HepG2 (cell line): ENCODE results near the gene CRIP1. TPM values are rescaled to one million over a fixed set of nuclear protein-coding genes. Genes with fewer than 3 reads are reported as not detected.
A peak's percentile ranks its signal among the peaks of the same experiment; 100 is the strongest.

Experiments used
- ETV5 ChIP-seq: IDR thresholded peaks from 2 replicates; pipeline ENCODE4 v1.6.1; 2018; ENCODE audit warnings: missing biosample characterization, missing genetic modification reagents, inconsistent platforms, borderline replicate concordance
- GLI4 ChIP-seq: sonication (generic); formaldehyde crosslinking; IDR thresholded peaks from 2 replicates; pipeline ENCODE4 v1.5.1; 2020; ENCODE audit warnings: missing genetic modification reagents, mild to moderate bottlenecking, moderate library complexity, borderline replicate concordance
- HNRNPL ChIP-seq: fragments of 200-400 bp; formaldehyde crosslinking; IDR thresholded peaks from 2 replicates; pipeline ENCODE4 v1.6.1; 2017; ENCODE audit warnings: mild to moderate bottlenecking, low read depth, low read length
- HNRNPUL1 ChIP-seq: fragments of 200-400 bp; formaldehyde crosslinking; IDR thresholded peaks from 2 replicates; pipeline ENCODE4 v1.6.1; 2017; ENCODE audit warnings: low read depth, mild to moderate bottlenecking, low read length, moderate library complexity
- MBNL3 ChIP-seq: fragments of 250-450 bp; sonication (Bioruptor Pico); conservative IDR thresholded peaks from 2 replicates; pipeline ENCODE4 v1.8.0; 2022; ENCODE audit warnings: mild to moderate bottlenecking, inconsistent platforms
- MIER3 ChIP-seq: IDR thresholded peaks from 2 replicates; pipeline ENCODE4 v1.6.1; 2016; ENCODE audit warnings: missing compliant biosample characterization, borderline replicate concordance
- PAX8 ChIP-seq: sonication (generic); formaldehyde crosslinking; IDR thresholded peaks from 2 replicates; pipeline ENCODE4 v1.8.0; 2022; ENCODE audit warnings: mild to moderate bottlenecking, missing genetic modification reagents, borderline replicate concordance
- RFX1 ChIP-seq: fragments of 450-650 bp; IDR thresholded peaks from 2 replicates; pipeline ENCODE4 v1.6.1; 2017
- SMARCC2 ChIP-seq: fragments of 450-650 bp; IDR thresholded peaks from 2 replicates; pipeline ENCODE4 v1.6.1; 2017; ENCODE audit warnings: antibody characterized with exemption, mild to moderate bottlenecking
- SP140L ChIP-seq: sonication (generic); formaldehyde crosslinking; IDR thresholded peaks from 2 replicates; pipeline ENCODE4 v1.4.0; 2020; ENCODE audit warnings: missing genetic modification reagents, borderline replicate concordance
- THYN1 ChIP-seq: sonication (generic); formaldehyde crosslinking; IDR thresholded peaks from 2 replicates; pipeline ENCODE4 v1.8.1; 2023; ENCODE audit warnings: low read depth, mild to moderate bottlenecking, moderate library complexity, missing genetic modification reagents, borderline replicate concordance
- ZNF17 ChIP-seq: sonication (generic); formaldehyde crosslinking; IDR thresholded peaks from 2 replicates; pipeline ENCODE4 v1.5.0; 2020; ENCODE audit warnings: mild to moderate bottlenecking, missing genetic modification reagents
- ZNF572 ChIP-seq: sonication (generic); formaldehyde crosslinking; IDR thresholded peaks from 2 replicates; pipeline ENCODE4 v1.5.1; 2020; ENCODE audit warnings: mild to moderate bottlenecking, missing genetic modification reagents
- ZNF75D ChIP-seq: sonication (generic); formaldehyde crosslinking; IDR thresholded peaks from 2 replicates; pipeline ENCODE4 v1.8.1; 2023; ENCODE audit warnings: missing genetic modification reagents, mild to moderate bottlenecking, borderline replicate concordance
- polyA plus RNA-seq, 8 experiments: library from polyadenylated mRNA; depleted of rRNA in 3 of 8; stranded (reverse) in 7 of 8; unstranded in 1 of 8; fragments of >200 nt; fragmentation: Illumina TruSeq in 4 of 8; extraction: Trizol in 4 of 8; gene quantifications; 2 replicates each; pipeline versions ENCODE4 v1.2.1 to v1.2.3, GENCODE V29; 2011 to 2016; ENCODE audit warnings: low read depth in 4 of 8, missing spikeins in 1 of 8, mixed read lengths in 1 of 8; ENCODE audit not compliant: insufficient read depth in 1 of 8
- total RNA-seq, 5 experiments: library from RNA; depleted of rRNA; stranded (reverse); fragments of >200 nt; fragmentation: Illumina TruSeq; extraction: Trizol; gene quantifications; 2 replicates each; pipeline ENCODE4 v1.2.3, GENCODE V29; 2016; ENCODE audit warnings: low read depth in 1 of 5
- TF ChIP-seq, protein P1 (sequence below): IDR thresholded peaks from 2 replicates; pipeline ENCODE4 v1.6.1; 2016; ENCODE audit warnings: control low read depth
- TF ChIP-seq, protein P2 (sequence below): sonication (generic); formaldehyde crosslinking; IDR thresholded peaks from 2 replicates; pipeline ENCODE4 v1.8.1; 2022; ENCODE audit warnings: mild to moderate bottlenecking, missing genetic modification reagents
- TF ChIP-seq, protein P3 (sequence below): sonication (generic); formaldehyde crosslinking; IDR thresholded peaks from 2 replicates; pipeline ENCODE4 v1.8.1; 2023; ENCODE audit warnings: mild to moderate bottlenecking, missing genetic modification reagents, borderline replicate concordance
- TF ChIP-seq, protein P4 (sequence below): sonication (generic); formaldehyde crosslinking; IDR thresholded peaks from 2 replicates; pipeline ENCODE4 v1.5.1; 2020; ENCODE audit warnings: mild to moderate bottlenecking, missing genetic modification reagents, borderline replicate concordance
- TF ChIP-seq, protein P5 (sequence below): sonication (generic); formaldehyde crosslinking; IDR thresholded peaks from 2 replicates; pipeline ENCODE4 v1.4.0; 2020; ENCODE audit warnings: mild to moderate bottlenecking, missing genetic modification reagents, borderline replicate concordance

Gene CRIP1
- total and polyA plus RNA-seq, 2 of the 13 experiments (the other 11 are each of a cell fraction or from before 2014, with no cell fraction given) = 53.9 to 59.5 TPM

DNA sequence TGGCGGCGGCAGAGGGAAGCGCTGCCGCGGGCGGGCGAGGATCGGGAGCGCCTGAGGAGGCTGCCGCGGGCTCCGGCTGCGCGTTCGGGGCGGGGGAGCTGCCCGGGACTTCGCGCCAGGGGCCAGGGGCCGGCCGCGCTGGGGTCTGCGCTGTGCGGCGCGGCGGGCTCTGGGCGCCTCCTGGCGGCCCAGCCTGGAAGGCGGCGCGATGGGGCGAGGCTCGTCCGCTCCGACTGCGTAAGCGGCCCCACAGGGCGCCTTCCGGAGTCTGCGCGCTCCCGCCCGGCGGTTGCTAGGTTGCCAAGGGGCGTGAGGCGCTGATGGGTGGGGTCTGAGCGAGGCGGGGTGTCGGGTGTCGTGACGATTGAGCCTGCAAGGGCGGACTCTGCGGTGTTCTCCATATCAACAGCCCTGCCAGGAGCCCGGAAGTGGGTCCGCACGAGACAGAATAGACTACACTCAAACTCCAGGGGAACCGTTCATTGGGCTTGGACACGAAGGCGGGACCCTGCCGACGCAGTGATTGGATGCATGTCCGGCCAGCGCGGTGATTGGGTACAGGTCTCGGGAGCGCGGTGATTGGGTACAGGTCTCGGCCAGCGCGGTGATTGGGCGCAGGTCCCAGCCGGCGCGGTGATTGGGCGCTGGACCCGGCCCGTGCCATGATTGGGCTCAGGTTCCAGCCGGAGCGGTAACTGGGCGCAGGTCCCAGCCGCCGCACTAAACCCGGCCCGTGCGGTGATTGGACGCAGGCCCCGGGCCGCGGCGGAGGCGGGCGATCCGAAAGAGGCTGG, 4.1 kb downstream of the CRIP1 start, which contains the start of gene TEDC1 (continued):
- TF ChIP-seq, protein P1, sequence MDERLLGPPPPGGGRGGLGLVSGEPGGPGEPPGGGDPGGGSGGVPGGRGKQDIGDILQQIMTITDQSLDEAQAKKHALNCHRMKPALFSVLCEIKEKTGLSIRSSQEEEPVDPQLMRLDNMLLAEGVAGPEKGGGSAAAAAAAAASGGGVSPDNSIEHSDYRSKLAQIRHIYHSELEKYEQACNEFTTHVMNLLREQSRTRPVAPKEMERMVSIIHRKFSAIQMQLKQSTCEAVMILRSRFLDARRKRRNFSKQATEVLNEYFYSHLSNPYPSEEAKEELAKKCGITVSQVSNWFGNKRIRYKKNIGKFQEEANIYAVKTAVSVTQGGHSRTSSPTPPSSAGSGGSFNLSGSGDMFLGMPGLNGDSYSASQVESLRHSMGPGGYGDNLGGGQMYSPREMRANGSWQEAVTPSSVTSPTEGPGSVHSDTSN (CRISPR knock-in tag) = no peak
- TF ChIP-seq MBNL3 (CRISPR knock-in tag) (no peak), PAX8 (no peak), THYN1 (CRISPR knock-in tag) (no peak), SP140L (no peak), MIER3 (CRISPR knock-in tag) (peak; percentile 58; the same call in 1 of the 2 replicates), GLI4 (no peak; the same call in 1 of the 2 replicates), ETV5 (CRISPR knock-in tag) (peak; percentile 72), HNRNPUL1 (peak; percentile 0; the same call in 1 of the 2 replicates), SMARCC2 (no peak), ZNF75D (CRISPR knock-in tag) (no peak), RFX1 (peak; percentile 84), ZNF17 (CRISPR knock-in tag) (no peak), ZNF572 (CRISPR knock-in tag) (no peak), HNRNPL (peak; percentile 62; the same call in 1 of the 2 replicates)
- TF ChIP-seq, protein P2, sequence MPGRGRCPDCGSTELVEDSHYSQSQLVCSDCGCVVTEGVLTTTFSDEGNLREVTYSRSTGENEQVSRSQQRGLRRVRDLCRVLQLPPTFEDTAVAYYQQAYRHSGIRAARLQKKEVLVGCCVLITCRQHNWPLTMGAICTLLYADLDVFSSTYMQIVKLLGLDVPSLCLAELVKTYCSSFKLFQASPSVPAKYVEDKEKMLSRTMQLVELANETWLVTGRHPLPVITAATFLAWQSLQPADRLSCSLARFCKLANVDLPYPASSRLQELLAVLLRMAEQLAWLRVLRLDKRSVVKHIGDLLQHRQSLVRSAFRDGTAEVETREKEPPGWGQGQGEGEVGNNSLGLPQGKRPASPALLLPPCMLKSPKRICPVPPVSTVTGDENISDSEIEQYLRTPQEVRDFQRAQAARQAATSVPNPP (CRISPR knock-in tag) = peak; percentile 80
- TF ChIP-seq, protein P3, sequence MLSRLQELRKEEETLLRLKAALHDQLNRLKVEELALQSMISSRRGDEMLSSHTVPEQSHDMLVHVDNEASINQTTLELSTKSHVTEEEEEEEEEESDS (CRISPR knock-in tag) = no peak
- TF ChIP-seq, protein P4, sequence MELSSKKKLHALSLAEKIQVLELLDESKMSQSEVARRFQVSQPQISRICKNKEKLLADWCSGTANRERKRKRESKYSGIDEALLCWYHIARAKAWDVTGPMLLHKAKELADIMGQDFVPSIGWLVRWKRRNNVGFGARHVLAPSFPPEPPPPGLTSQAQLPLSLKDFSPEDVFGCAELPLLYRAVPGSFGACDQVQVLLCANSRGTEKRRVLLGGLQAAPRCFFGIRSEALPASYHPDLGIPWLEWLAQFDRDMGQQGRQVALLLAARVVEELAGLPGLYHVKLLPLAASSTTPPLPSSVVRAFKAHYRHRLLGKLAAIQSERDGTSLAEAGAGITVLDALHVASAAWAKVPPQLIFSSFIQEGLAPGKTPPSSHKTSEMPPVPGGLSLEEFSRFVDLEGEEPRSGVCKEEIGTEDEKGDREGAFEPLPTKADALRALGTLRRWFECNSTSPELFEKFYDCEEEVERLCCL (CRISPR knock-in tag) = peak; percentile 71; the same call in 1 of the 2 replicates
- TF ChIP-seq, protein P5, sequence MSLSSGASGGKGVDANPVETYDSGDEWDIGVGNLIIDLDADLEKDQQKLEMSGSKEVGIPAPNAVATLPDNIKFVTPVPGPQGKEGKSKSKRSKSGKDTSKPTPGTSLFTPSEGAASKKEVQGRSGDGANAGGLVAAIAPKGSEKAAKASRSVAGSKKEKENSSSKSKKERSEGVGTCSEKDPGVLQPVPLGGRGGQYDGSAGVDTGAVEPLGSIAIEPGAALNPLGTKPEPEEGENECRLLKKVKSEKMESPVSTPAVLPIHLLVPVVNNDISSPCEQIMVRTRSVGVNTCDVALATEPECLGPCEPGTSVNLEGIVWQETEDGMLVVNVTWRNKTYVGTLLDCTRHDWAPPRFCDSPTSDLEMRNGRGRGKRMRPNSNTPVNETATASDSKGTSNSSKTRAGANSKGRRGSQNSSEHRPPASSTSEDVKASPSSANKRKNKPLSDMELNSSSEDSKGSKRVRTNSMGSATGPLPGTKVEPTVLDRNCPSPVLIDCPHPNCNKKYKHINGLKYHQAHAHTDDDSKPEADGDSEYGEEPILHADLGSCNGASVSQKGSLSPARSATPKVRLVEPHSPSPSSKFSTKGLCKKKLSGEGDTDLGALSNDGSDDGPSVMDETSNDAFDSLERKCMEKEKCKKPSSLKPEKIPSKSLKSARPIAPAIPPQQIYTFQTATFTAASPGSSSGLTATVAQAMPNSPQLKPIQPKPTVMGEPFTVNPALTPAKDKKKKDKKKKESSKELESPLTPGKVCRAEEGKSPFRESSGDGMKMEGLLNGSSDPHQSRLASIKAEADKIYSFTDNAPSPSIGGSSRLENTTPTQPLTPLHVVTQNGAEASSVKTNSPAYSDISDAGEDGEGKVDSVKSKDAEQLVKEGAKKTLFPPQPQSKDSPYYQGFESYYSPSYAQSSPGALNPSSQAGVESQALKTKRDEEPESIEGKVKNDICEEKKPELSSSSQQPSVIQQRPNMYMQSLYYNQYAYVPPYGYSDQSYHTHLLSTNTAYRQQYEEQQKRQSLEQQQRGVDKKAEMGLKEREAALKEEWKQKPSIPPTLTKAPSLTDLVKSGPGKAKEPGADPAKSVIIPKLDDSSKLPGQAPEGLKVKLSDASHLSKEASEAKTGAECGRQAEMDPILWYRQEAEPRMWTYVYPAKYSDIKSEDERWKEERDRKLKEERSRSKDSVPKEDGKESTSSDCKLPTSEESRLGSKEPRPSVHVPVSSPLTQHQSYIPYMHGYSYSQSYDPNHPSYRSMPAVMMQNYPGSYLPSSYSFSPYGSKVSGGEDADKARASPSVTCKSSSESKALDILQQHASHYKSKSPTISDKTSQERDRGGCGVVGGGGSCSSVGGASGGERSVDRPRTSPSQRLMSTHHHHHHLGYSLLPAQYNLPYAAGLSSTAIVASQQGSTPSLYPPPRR (CRISPR knock-in tag) = 0 out of 2 replicates have a peak, but pooled peaks have one; percentile 20
